HEK293 (cell line): ENCODE results near the gene RGS5.

ENCODE experiments used
- CTCF ChIA-PET: fragments of 350-600 bp; formaldehyde crosslinking; extraction: SDS; loops from one replicate; lab custom pipeline; 2021; ENCODE audit warnings: antibody characterized with exemption; lab: Yijun Ruan, JAX
- POLR2A ChIA-PET: fragments of 300-600 bp; formaldehyde crosslinking; extraction: SDS; loops from one replicate; lab custom pipeline; 2020; ENCODE audit warnings: antibody characterized with exemption, inconsistent platforms; lab: Yijun Ruan, JAX
- H3K27ac ChIP-seq: fragments of 200-500 bp; sonication (Bioruptor generic); 2 replicates; pipeline ENCODE4 v1.5.1; 2014; ENCODE audit warnings: low read depth, low read length, control low read depth, inconsistent platforms; ENCODE audit errors: extremely low read depth
- H3K36me3 ChIP-seq, 2 experiments: fragments of 200-500 bp in 1 of 2; sonication (Bioruptor generic) in 1 of 2; 1 replicate in 1 of 2; 2 replicates in 1 of 2; pipeline ENCODE4 v1.5.1; 2014 to 2017; ENCODE audit warnings: inconsistent platforms in 2 of 2, low read length in 2 of 2; ENCODE audit not compliant: control insufficient read depth in 2 of 2, insufficient read depth in 1 of 2
- H3K4me1 ChIP-seq: fragments of 200-500 bp; sonication (Bioruptor generic); 2 replicates; pipeline ENCODE4 v1.5.1; 2014; ENCODE audit warnings: mild to moderate bottlenecking, low read length, inconsistent platforms; ENCODE audit not compliant: control insufficient read depth, insufficient read depth
- H3K4me3 ChIP-seq: 2 replicates; pipeline ENCODE4 v1.5.1; 2011; ENCODE audit warnings: low read depth, mild to moderate bottlenecking, control low read depth, low read length, moderate library complexity
- H3K9me3 ChIP-seq: fragments of 200-500 bp; sonication (Bioruptor generic); 2 replicates; pipeline ENCODE4 v1.5.1; 2014; ENCODE audit warnings: low read depth, low read length, inconsistent platforms; ENCODE audit not compliant: control insufficient read depth, insufficient read depth
- BCL11A ChIP-seq: fragments of 450-650 bp; formaldehyde crosslinking; IDR thresholded peaks from 2 replicates; pipeline ENCODE4 v1.5.1; 2016; ENCODE audit warnings: low read depth, missing biosample characterization, missing genetic modification characterization
- GLI4 ChIP-seq: fragments of 450-650 bp; formaldehyde crosslinking; IDR thresholded peaks from 2 replicates; pipeline ENCODE4 v1.5.1; 2016; ENCODE audit warnings: missing biosample characterization, missing genetic modification characterization
- KLF17 ChIP-seq: fragments of 450-650 bp; formaldehyde crosslinking; IDR thresholded peaks from 2 replicates; pipeline ENCODE4 v1.5.1; 2016; ENCODE audit warnings: missing biosample characterization, missing genetic modification characterization
- REPIN1 ChIP-seq: fragments of 450-650 bp; formaldehyde crosslinking; IDR thresholded peaks from 2 replicates; pipeline ENCODE4 v1.5.1; 2017; ENCODE audit warnings: missing biosample characterization, missing genetic modification characterization, low read depth
- TSHZ1 ChIP-seq: fragments of 450-650 bp; formaldehyde crosslinking; IDR thresholded peaks from 2 replicates; pipeline ENCODE4 v1.5.1; 2016; ENCODE audit warnings: missing biosample characterization, missing genetic modification characterization, borderline replicate concordance
- ZFP69B ChIP-seq: fragments of 450-650 bp; formaldehyde crosslinking; IDR thresholded peaks from 2 replicates; pipeline ENCODE4 v1.5.1; 2016; ENCODE audit warnings: missing biosample characterization, missing genetic modification characterization
- ZNF133 ChIP-seq: fragments of 450-650 bp; formaldehyde crosslinking; IDR thresholded peaks from 2 replicates; pipeline ENCODE4 v1.5.1; 2016; ENCODE audit warnings: missing biosample characterization, missing genetic modification characterization
- ZNF138 ChIP-seq: fragments of 450-650 bp; formaldehyde crosslinking; IDR thresholded peaks from 2 replicates; pipeline ENCODE4 v1.5.1; 2016; ENCODE audit warnings: missing biosample characterization, missing genetic modification characterization, borderline replicate concordance
- ZNF26 ChIP-seq: fragments of 450-650 bp; formaldehyde crosslinking; IDR thresholded peaks from 2 replicates; pipeline ENCODE4 v1.5.1; 2016; ENCODE audit warnings: missing biosample characterization, missing genetic modification characterization
- ZNF280D ChIP-seq: fragments of 450-650 bp; formaldehyde crosslinking; IDR thresholded peaks from 2 replicates; pipeline ENCODE4 v1.5.1; 2016; ENCODE audit warnings: missing biosample characterization, missing genetic modification characterization
- ZNF555 ChIP-seq: fragments of 450-650 bp; formaldehyde crosslinking; conservative IDR thresholded peaks from 2 replicates; pipeline ENCODE4 v1.5.1; 2017; ENCODE audit warnings: missing biosample characterization, mild to moderate bottlenecking, missing genetic modification characterization, inconsistent platforms
- ZNF580 ChIP-seq: fragments of 450-650 bp; formaldehyde crosslinking; IDR thresholded peaks from 2 replicates; pipeline ENCODE4 v1.5.1; 2016; ENCODE audit warnings: missing biosample characterization, missing genetic modification characterization
- ZNF621 ChIP-seq: fragments of 450-650 bp; formaldehyde crosslinking; IDR thresholded peaks from 2 replicates; pipeline ENCODE4 v1.5.1; 2017; ENCODE audit warnings: missing biosample characterization, missing genetic modification characterization
- ZNF623 ChIP-seq: fragments of 450-650 bp; formaldehyde crosslinking; IDR thresholded peaks from 2 replicates; pipeline ENCODE4 v1.5.1; 2016; ENCODE audit warnings: missing biosample characterization, missing genetic modification characterization
- ZNF626 ChIP-seq: fragments of 450-650 bp; sonication (Bioruptor Pico); formaldehyde crosslinking; IDR thresholded peaks from 2 replicates; pipeline ENCODE4 v1.5.1; 2018; ENCODE audit warnings: missing biosample characterization, missing genetic modification characterization, inconsistent platforms
- ZNF677 ChIP-seq: fragments of 450-650 bp; IDR thresholded peaks from 2 replicates; pipeline ENCODE4 v1.5.0; 2018; ENCODE audit warnings: missing biosample characterization, mild to moderate bottlenecking, missing genetic modification characterization, moderate library complexity
- ZNF704 ChIP-seq: fragments of 450-650 bp; formaldehyde crosslinking; IDR thresholded peaks from 2 replicates; pipeline ENCODE4 v1.5.1; 2016; ENCODE audit warnings: missing biosample characterization, missing genetic modification characterization
- ZNF768 ChIP-seq: fragments of 450-650 bp; formaldehyde crosslinking; IDR thresholded peaks from 2 replicates; pipeline ENCODE4 v1.5.1; 2018; ENCODE audit warnings: missing biosample characterization, mild to moderate bottlenecking, missing genetic modification characterization

The RGS5 gene

GRCh38 chr1:163211667-163212066 is 9.0 kb upstream of the RGS5 start:
- ChIA-PET POLR2A (no interaction called here), CTCF (no interaction called here)
- Histone ChIP-seq H3K36me3 (no peaks in the 10 kb centered on the region), H3K9me3 (no peaks in the 10 kb centered on the region), H3K4me3 (no peak overlapping the region), H3K27ac (no peak overlapping the region), H3K4me1 (no peaks in the 10 kb centered on the region)
- TF ChIP-seq ZNF623 (tag by site-specific recombination), result no peak
- TF ChIP-seq ZNF26 (tag by site-specific recombination), result no peak
- TF ChIP-seq ZNF133 (tag by site-specific recombination), result no peak
- TF ChIP-seq ZNF280D (tag by site-specific recombination), result no peak
- TF ChIP-seq BCL11A, result no peak
- no peak for TF ChIP-seq ZNF626
- no peak for TF ChIP-seq ZNF580 (tag by site-specific recombination)
- TF ChIP-seq ZNF621 (tag by site-specific recombination), result no peak
- TF ChIP-seq TSHZ1 (tag by site-specific recombination), result no peak
- TF ChIP-seq ZNF555 (tag by site-specific recombination), result no peak
- no peak for TF ChIP-seq KLF17 (tag by site-specific recombination)
- TF ChIP-seq ZNF138 (tag by site-specific recombination), result no peak
- TF ChIP-seq GLI4 (tag by site-specific recombination), result no peak
- no peak for TF ChIP-seq ZFP69B (tag by site-specific recombination)
- TF ChIP-seq ZNF677, result no peak
- TF ChIP-seq ZNF768 (tag by site-specific recombination), result no peak
- TF ChIP-seq REPIN1 (tag by site-specific recombination), result no peak
- no peak for TF ChIP-seq ZNF704
